Tibial nerve (tissue), 4 donors: ENCODE results near the gene TGOLN2.
"Not testable (repeated sequence)": the region's sequence is repeated elsewhere in the genome, so short reads cannot be mapped to it uniquely, and the experiment has no call there.

Source experiments
- EP300 ChIP-seq, 2 donors: sonication (generic); formaldehyde crosslinking; IDR thresholded peaks; one replicate each; pipeline ENCODE4 v1.6.1; 2017; ENCODE audit warnings: antibody characterized with exemption in 2 of 2, mild to moderate bottlenecking in 1 of 2
- POLR2A ChIP-seq, 2 donors: fragments of 450-650 bp; IDR thresholded peaks; one replicate each; pipeline ENCODE4 v1.6.1; 2017; ENCODE audit warnings: antibody characterized with exemption in 2 of 2, mild to moderate bottlenecking in 2 of 2, moderate library complexity in 2 of 2
- TF ChIP-seq, protein P1 (sequence below), 5 experiments: fragments of 200-600 bp in 3 of 5; fragments of 450-650 bp in 2 of 5; sonication (generic) in 3 of 5; IDR thresholded peaks; one replicate each; pipeline ENCODE4 v1.5.1; 2016 to 2019; ENCODE audit warnings: antibody characterized with exemption in 5 of 5, mild to moderate bottlenecking in 3 of 5, moderate library complexity in 2 of 5

DNA sequence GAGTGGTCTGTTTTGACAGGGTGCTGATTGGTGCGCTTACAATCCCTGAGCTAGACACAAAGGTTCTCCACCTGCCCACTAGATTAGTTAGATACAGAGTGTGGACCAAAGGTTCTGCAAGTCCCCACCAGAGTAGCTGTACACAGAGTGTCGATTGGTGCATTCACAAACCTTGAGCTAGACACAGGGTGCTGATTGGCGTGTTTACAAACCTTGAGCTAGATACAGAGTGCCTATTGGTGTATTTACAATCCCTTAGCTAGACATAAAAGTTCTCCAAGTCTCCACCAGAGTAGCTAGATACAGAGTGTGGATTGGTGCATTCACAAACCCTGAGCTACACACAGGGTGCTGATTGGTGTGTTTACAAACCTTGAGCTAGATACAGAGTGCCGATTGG, 6.1 kb upstream of the TGOLN2 start:
- TF ChIP-seq, protein P1, sequence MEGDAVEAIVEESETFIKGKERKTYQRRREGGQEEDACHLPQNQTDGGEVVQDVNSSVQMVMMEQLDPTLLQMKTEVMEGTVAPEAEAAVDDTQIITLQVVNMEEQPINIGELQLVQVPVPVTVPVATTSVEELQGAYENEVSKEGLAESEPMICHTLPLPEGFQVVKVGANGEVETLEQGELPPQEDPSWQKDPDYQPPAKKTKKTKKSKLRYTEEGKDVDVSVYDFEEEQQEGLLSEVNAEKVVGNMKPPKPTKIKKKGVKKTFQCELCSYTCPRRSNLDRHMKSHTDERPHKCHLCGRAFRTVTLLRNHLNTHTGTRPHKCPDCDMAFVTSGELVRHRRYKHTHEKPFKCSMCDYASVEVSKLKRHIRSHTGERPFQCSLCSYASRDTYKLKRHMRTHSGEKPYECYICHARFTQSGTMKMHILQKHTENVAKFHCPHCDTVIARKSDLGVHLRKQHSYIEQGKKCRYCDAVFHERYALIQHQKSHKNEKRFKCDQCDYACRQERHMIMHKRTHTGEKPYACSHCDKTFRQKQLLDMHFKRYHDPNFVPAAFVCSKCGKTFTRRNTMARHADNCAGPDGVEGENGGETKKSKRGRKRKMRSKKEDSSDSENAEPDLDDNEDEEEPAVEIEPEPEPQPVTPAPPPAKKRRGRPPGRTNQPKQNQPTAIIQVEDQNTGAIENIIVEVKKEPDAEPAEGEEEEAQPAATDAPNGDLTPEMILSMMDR (IDR thresholded peaks at IDR 0.05), result not testable (repeated sequence)
- not testable (repeated sequence) for TF ChIP-seq EP300, POLR2A (IDR thresholded peaks at IDR 0.05)
